SK-N-SH (cell line): ENCODE measurements around the gene JPH2. TPM values are rescaled to one million over a fixed set of nuclear protein-coding genes. Genes with fewer than 3 reads are reported as not detected.

Experiments
- CTCF ChIA-PET: fragments of 300-600, 350-600 bp; formaldehyde crosslinking; extraction: SDS; loops from one replicate; lab custom pipeline; 2021; lab: Yijun Ruan, JAX
- POLR2A ChIA-PET: fragments of 350-600 bp; sonication (Branson Sonifier 250); formaldehyde crosslinking; extraction: SDS; loops from one replicate; lab custom pipeline; 2020; ENCODE audit warnings: antibody characterized with exemption, inconsistent platforms; lab: Yijun Ruan, JAX
- DNase-seq: peaks from one replicate; pipeline ENCODE4 v3.0.0; 2012
- H2AFZ ChIP-seq: fragments of 200-600 bp; sonication (generic); 2 replicates; pipeline ENCODE4 v1.8.1; 2016; ENCODE audit warnings: antibody characterized with exemption, mild to moderate bottlenecking, low read depth
- H3F3A ChIP-seq: fragments of 200-600 bp; sonication (generic); replicated peaks from 2 replicates; pipeline ENCODE3; 2016; ENCODE audit warnings: antibody characterized with exemption, mild to moderate bottlenecking; ENCODE audit not compliant: insufficient read depth
- H3K27ac ChIP-seq, 2 experiments: fragments of 200-500 bp in 1 of 2; fragments of 200-600 bp in 1 of 2; sonication (Bioruptor generic) in 1 of 2; sonication (generic), shearing (Covaris generic) in 1 of 2; 2 replicates each; pipeline versions ENCODE4 v1.5.1 to v1.6.1; 2014 to 2016; ENCODE audit warnings: low read depth in 2 of 2, inconsistent platforms in 1 of 2, low read length in 1 of 2, mild to moderate bottlenecking in 1 of 2, mixed read lengths in 1 of 2
- H3K27me3 ChIP-seq: fragments of 200-600 bp; sonication (generic), shearing (Covaris generic); 2 replicates; pipeline ENCODE4 v1.6.1; 2016; ENCODE audit warnings: mixed run types; ENCODE audit not compliant: insufficient read depth
- H3K36me3 ChIP-seq, 2 experiments: fragments of 200-500 bp in 1 of 2; fragments of 200-600 bp in 1 of 2; sonication (Bioruptor generic) in 1 of 2; sonication (generic) in 1 of 2; replicated peaks in 1 of 2; 2 replicates each; pipeline versions ENCODE3 to v1.5.1; 2014 to 2016; ENCODE audit warnings: low read length in 1 of 2, mild to moderate bottlenecking in 1 of 2; ENCODE audit not compliant: insufficient read depth in 2 of 2, control insufficient read depth in 1 of 2
- H3K4me1 ChIP-seq, 2 experiments: fragments of 200-500 bp in 1 of 2; fragments of 200-600 bp in 1 of 2; sonication (Bioruptor generic) in 1 of 2; sonication (generic), shearing (Covaris generic) in 1 of 2; 2 replicates each; pipeline versions ENCODE4 v1.5.1 to v1.6.1; 2014 to 2016; ENCODE audit warnings: low read depth in 1 of 2, low read length in 1 of 2, mixed run types in 1 of 2; ENCODE audit not compliant: insufficient read depth in 2 of 2, control insufficient read depth in 1 of 2
- H3K4me2 ChIP-seq: fragments of 200-600 bp; sonication (generic), shearing (Covaris generic); 2 replicates; pipeline ENCODE4 v1.6.1; 2017; ENCODE audit warnings: mixed run types
- H3K4me3 ChIP-seq, 2 experiments: fragments of 200-500 bp in 1 of 2; fragments of 200-600 bp in 1 of 2; sonication (Bioruptor generic) in 1 of 2; sonication (generic), shearing (Covaris generic) in 1 of 2; 2 replicates each; pipeline versions ENCODE4 v1.5.1 to v1.8.1; 2014 to 2016; ENCODE audit warnings: low read depth in 2 of 2, inconsistent platforms in 1 of 2, low read length in 1 of 2, mild to moderate bottlenecking in 1 of 2, mixed read lengths in 1 of 2, moderate library complexity in 1 of 2
- H3K79me2 ChIP-seq: fragments of 200-600 bp; sonication (generic); 2 replicates; pipeline ENCODE4 v1.8.1; 2017; ENCODE audit warnings: mild to moderate bottlenecking; ENCODE audit not compliant: insufficient read depth
- H3K9ac ChIP-seq: fragments of 200-600 bp; sonication (generic); 2 replicates; pipeline ENCODE4 v1.6.1; 2017; ENCODE audit warnings: mixed run types
- H3K9me2 ChIP-seq: fragments of 200-600 bp; sonication (generic); 2 replicates; pipeline ENCODE4 v1.6.1; 2017; ENCODE audit warnings: mixed run types
- H3K9me3 ChIP-seq: fragments of 200-600 bp; sonication (generic); 2 replicates; pipeline ENCODE4 v1.6.1; 2017; ENCODE audit warnings: mixed run types, mild to moderate bottlenecking, moderate library complexity
- H4K20me1 ChIP-seq: fragments of 200-600 bp; sonication (generic); 2 replicates; pipeline ENCODE4 v1.6.1; 2017; ENCODE audit warnings: mild to moderate bottlenecking, mixed run types; ENCODE audit not compliant: insufficient read depth
- EP300 ChIP-seq, 2 experiments: IDR thresholded peaks; 2 replicates each; pipeline versions ENCODE4 v1.4.0 to v1.6.1; 2012; ENCODE audit warnings: borderline replicate concordance in 1 of 2, low read depth in 1 of 2, low read length in 1 of 2
- FOSL2 ChIP-seq: IDR thresholded peaks from 2 replicates; pipeline ENCODE4 v1.4.0; 2012; ENCODE audit warnings: low read depth, mild to moderate bottlenecking, moderate library complexity, borderline replicate concordance
- GABPA ChIP-seq: IDR thresholded peaks from 2 replicates; pipeline ENCODE4 v1.4.0; 2012; ENCODE audit warnings: low read depth, mild to moderate bottlenecking
- GATA2 ChIP-seq: sonication (generic); formaldehyde crosslinking; IDR thresholded peaks from 2 replicates; pipeline ENCODE4 v1.5.0; 2020; ENCODE audit warnings: mild to moderate bottlenecking, missing genetic modification reagents
- MEF2A ChIP-seq: IDR thresholded peaks from 2 replicates; pipeline ENCODE4 v1.4.0; 2012; ENCODE audit warnings: low read depth, borderline replicate concordance
- NFIC ChIP-seq: IDR thresholded peaks from 2 replicates; pipeline ENCODE4 v1.4.0; 2012; ENCODE audit warnings: borderline replicate concordance
- NRF1 ChIP-seq: IDR thresholded peaks from 2 replicates; pipeline ENCODE4 v1.6.1; 2012; ENCODE audit warnings: low read depth, mild to moderate bottlenecking, low read length
- POLR2AphosphoS5 ChIP-seq: IDR thresholded peaks from 2 replicates; pipeline ENCODE4 v1.6.1; 2012; ENCODE audit warnings: low read depth, low read length
- REST ChIP-seq: IDR thresholded peaks from 2 replicates; pipeline ENCODE4 v1.6.1; 2012; ENCODE audit warnings: mild to moderate bottlenecking, low read depth, low read length, moderate library complexity
- RFX5 ChIP-seq: IDR thresholded peaks from 2 replicates; pipeline ENCODE4 v1.6.1; 2012; ENCODE audit warnings: mild to moderate bottlenecking, improper control_type of control experiment, low read length
- SMC3 ChIP-seq: IDR thresholded peaks from 2 replicates; pipeline ENCODE4 v1.6.1; 2012; ENCODE audit warnings: low read depth, low read length, improper control_type of control experiment
- TAF1 ChIP-seq: IDR thresholded peaks from 2 replicates; pipeline ENCODE4 v1.6.1; 2012; ENCODE audit warnings: low read depth, mild to moderate bottlenecking, low read length, moderate library complexity, borderline replicate concordance
- TCF12 ChIP-seq: IDR thresholded peaks from 2 replicates; pipeline ENCODE4 v1.4.0; 2012
- WGBS: methylation state at CpG from one replicate; pipeline ENCODE4 v1.1.6; 2017; ENCODE audit warnings: low lambda C conversion rate; 5-methylcytosine and 5-hydroxymethylcytosine counted together
- polyA plus RNA-seq, 3 experiments: library from polyadenylated mRNA; depleted of rRNA; stranded (reverse); fragments of >200 nt; gene quantifications; 2 replicates each; pipeline ENCODE4 v1.2.3, GENCODE V29; 2012

JPH2 gene
- polyA plus RNA-seq, 1 of the 3 experiments (the other 2 are of a cell fraction): 0.67 TPM

GRCh38 chr20:44120676-44121425 is 66.1 kb downstream of the JPH2 start:
- Histone ChIP-seq H3K9me3 (no peaks in the 10 kb centered on the region), H3K4me2 (no peak overlapping the region), H3K9ac (no peak overlapping the region), H3K27me3 (no peaks in the 10 kb centered on the region), H4K20me1 (no peaks in the 10 kb centered on the region), H2AFZ (no peak overlapping the region), H3K4me3 (no peak overlapping the region), H3K4me1 (no peaks in the 10 kb centered on the region), H3K79me2 (no peaks in the 10 kb centered on the region), H3K9me2 (no peaks in the 10 kb centered on the region), H3F3A (no peaks in the 10 kb centered on the region), H3K27ac (no peak overlapping the region), H3K36me3 (no peaks in the 10 kb centered on the region)
- ChIA-PET CTCF (interaction anchor here (0.9 to 23.6 kb wide), 6 partner anchors 11 to 583 kb away, joined by 3 to 618 read pairs (median 3); partner anchors contain the start of genes FITM2 and JPH2), POLR2A (no interaction called here)
- TF ChIP-seq EP300 (IDR thresholded peaks at IDR 0.05; ENCODE audit: borderline replicate concordance in 1 of 2, low read depth in 1 of 2, low read length in 1 of 2): no peak
- no peak for TF ChIP-seq GABPA
- TF ChIP-seq FOSL2: no peak
- TF ChIP-seq MEF2A: no peak
- no peak for TF ChIP-seq POLR2AphosphoS5
- TF ChIP-seq TCF12: no peak
- no peak for TF ChIP-seq SMC3
- TF ChIP-seq REST: no peak
- no peak for TF ChIP-seq GATA2
- no peak for TF ChIP-seq NFIC
- no peak for TF ChIP-seq RFX5
- TF ChIP-seq NRF1: no peak
- no peak for TF ChIP-seq TAF1
- no peak for DNase-seq
- 59% methylated on average over 9 of the region's 9 CpGs for WGBS
